IPS DF 19.7 (cell line): ENCODE results near the gene IL22RA1.
A peak's percentile ranks its signal among the peaks of the same experiment; 100 is the strongest.

ENCODE experiments used
- DNase-seq: peaks from one replicate; pipeline ENCODE4 v3.0.0-alpha.2; 2013; ENCODE audit warnings: low read depth, low spot score

Gene IL22RA1

DNA sequence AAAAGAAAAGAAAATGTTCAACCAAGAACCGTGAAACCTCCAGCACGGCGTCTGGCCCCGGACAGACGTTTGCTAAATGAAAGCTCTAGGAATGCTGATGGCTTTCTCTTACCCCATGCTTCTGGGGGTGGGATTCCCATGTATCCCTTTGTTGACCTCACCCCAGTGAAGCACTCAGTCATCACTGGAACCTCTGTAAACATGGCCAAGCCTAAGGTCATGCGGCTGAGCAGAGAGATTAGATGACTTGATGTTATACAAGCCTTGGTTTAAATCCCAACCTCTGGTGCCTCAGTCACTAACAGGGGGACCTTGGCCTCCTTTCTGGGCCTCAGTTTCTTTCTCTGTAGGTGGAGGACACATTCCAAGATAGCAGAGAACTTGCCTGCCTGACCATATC is 28.2 kb downstream of the IL22RA1 start:
- DNase-seq: no peak

DNA sequence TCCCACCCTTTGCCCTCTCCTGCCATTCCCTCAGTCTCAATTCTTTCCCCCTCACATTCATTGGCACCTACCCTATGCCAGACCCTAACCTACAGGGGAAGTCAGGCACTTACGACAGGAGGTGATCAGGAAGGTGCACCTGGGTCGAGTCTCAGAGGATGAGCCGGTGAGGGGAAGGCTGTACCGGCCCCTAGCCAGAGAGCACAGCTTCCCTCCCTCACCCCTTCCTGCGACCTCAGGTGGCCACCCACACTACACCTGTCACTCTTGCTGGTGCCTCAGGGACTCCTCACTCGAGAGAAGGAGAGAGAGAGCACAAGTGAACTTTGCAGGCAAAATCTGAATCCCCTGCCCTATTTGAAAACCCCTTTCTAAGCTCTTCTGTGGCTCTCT is 29.3 kb downstream of the IL22RA1 start:
- no peak for DNase-seq

DNA sequence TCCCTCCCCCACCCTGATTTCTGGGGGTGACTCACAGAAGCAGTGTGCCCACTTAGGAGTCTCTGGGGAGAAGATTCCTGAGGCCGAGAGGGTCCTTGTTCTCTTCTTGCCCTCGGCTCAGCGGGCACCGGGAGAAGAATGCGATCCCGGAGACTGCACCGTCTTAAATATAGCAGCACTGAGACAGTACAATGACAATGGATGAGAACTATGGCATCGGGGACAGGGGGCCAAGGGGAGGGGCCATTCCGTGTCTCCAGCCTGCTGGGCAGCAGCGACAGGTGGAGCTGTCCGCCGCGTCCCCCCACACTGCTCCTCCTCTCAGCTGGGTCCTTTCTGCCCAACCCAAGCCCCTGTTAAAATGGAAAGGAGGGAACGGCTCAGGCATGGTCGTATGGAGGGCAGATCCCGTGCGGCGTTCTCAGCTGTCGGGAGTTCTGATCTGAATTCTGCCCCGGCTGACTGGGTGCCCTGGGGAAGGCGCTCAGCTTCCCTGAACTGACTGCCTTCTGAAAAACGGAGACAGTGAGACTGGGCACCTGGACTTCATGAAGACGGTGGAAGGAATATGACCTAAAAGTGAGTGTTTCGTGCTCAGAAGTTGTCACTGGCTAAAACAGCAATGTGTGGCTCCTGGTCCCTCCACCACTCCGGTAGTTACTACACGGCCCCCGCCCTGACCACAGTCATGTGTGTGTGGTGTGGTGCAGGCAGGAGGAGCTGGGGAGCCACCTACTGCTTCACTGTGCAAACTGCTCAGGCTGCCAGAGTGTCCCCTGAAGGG is 30.8 kb downstream of the IL22RA1 start, which contains the start of gene MYOM3:
TSS of gene MYOM3 (minus strand) at position 140 of the 784 bp plus-strand sequence. CDS start 3,499 bp downstream, outside the sequence.
- peak; percentile 9 for DNase-seq

DNA sequence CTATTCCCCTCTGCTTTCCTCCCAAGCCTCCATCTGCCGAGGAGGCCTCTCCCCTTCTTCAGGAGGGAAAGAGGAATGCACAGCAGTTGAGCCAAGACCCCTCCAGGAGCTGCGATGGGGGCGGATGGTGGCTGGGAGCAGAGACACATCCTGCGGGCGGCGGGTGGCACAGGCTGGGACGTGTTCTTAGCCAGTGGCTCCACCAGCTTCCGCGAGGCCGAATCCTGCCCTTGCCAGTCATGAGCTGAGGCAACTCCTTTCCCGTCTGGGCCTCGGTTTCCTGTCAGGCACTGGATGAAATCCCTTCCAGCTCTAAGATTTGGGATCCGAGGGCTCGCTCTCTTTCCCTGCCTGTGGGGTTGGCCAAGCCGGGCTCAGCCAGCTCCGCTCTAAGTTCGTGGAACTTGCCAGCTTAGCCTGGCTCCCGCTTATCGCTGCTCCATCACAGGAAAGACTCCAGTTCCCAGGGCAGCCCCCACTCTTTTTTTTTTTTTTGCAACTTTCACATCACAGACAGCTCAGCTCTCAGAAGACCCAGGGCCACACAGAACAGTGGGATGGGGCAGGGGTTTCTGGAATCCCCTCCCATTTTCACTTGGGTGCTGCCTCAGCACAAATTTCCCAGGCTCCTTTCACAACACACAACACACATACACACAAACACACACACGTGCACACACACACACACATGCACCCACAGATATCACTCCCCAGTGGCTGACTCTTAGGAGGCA is 31.5 kb downstream of the IL22RA1 start:
- DNase-seq: no peak

DNA sequence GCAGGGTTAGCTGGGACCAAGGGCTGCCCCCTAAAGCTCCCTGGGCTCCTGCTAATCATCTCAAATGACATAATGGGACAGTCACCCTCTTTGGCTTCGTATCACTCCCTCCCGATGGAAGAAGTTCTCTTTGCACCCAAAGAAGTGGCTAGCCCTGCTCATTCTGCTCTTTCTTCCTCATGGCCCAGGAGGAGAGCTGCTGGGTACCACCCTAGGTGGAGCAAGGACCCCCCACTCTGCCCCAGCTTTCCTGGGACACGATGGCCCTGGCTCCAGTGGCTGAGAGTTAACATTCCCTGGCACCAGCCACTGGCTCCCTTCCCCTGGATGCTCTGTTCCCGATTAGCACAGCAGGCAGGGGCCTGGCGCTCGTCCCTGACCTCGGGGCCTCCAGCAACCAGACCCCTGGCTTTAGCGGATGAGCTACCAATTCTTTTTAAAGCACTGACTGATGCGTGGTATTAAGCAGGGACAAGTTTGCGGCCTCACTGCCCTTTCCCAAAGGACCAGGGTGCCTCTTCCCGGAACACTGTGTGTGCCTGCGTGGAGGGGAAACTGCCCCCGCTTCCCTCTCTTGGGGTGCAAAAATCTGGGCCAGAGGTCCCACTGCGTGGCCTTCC is 32.2 kb downstream of the IL22RA1 start:
- DNase-seq: no peak

DNA sequence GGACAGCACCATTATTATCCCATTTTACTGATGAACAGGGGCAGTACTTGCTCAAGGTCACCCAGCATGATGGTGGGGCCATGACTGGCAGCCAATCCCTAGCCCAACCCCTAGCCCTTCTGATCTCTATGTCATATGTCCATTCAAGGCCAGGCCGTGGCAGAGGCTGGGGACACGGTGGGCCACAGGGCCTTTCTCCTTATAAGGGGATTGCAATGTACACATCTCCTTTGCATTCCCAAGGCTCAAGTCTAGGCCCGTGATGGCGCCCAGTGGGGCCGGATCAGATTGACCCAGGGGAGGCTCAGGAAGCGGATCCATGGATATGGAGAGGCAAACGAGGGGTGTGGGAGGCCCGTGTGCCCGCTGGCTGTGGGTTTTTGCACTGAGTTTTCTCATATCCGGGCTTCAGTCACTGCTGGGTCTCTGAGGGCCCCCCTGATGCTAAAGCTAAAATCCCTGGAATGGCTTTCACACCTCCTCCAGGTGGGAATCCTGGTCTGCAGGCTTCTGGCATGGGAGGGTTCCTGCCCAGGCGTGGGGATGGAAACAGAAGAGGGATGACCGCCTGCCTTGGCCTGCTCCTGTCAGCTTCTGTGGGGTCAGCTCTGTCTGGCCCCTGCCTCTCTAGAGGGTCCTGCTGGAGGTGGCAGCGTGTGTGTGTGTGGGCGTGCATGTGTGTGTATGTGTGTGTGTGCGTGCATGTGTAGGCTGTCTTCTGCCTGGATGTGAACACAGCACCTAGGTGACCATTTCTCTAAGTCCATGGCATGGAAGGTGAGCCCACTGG is 33.1 kb downstream of the IL22RA1 start:
- DNase-seq: no peak

DNA sequence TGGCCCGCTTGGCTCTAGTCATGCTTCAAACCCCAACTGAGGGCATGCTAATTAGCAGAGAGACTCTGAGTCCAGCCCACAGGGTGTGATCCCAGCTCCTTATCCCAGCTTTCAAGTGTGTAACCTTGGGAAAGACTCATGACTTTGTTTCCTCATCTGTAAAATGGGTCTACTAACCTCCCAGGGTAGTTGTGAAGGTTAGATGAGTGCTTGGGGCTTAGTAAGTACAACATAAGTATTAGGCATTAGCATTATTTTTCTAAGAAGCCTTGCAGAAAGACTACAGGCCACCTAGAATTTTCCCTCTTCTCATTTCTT is 33.8 kb downstream of the IL22RA1 start:
- DNase-seq: no peak

DNA sequence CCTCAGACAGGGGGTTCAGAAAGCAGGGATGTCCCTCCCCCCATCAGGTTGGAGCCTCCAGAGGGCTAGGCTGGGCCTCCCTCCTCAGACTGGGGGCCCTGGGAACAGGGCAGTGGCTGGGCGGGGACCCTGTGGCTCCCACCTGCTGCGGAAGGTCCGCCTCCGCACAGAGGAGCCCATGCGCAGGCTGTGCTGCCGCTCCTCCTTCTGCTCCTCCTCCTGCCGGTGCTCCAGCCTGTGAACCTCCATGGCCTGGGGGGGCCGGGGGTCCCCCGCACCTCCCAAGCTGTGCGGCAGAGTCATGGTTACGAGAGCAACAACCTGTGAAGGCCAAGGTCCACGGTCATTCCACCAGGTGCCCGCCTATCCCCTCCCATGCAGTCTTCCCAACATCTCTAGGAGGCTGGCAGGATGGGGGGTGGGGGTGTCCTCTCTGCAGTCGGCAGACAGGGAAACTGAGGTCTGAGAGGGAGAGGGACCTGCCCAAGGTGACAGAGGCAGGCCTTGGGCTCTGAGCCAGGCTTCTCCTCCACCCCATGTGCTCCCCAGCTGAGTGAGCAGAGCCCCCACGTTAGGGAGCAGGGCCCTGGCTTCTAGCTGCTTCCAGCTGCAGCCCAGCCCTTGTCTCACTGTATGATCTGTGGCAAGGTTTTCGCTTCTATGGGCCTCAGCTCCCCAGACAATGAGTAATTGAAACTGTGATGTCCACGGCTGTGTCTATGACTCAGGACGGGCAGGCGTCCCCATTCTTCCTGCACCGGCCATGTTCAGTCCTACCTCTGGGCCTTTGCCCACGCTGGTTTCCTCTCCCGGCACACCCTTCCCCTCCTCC is 34.4 kb downstream of the IL22RA1 start:
- DNase-seq: no peak

DNA sequence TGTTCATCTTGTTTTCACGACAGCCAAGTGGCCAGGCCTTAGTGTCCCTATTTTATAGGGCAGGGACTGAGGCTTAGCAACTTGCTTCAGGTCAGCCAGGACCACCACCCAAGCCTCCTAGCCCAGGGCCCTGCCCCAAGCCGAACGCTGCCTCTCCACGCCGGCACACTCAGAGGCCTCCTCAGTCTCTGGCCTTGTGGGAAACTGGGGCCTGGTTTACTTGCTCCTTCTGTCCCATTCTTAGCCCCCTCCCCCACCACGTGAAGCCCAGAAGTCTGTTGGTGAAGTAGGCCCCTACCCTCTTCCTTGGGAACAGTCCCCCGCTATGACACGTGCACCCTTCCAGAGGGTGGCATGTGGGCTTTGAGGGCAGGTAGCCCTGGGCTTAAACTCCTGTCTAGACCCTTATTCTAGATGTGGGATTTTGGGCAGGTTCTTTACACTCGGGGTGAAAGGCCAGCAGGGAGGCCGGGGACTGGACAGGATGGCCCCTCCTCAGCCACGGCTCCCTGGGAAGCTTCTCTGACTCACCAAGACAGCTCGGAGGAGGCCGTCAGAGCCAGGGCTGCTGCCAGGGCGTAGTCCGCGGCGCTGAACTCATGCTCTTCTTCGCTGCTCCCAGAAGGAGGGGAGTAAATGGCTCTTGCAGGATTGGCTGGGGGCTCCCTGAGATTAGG is 35.3 kb downstream of the IL22RA1 start:
- DNase-seq: no peak

DNA sequence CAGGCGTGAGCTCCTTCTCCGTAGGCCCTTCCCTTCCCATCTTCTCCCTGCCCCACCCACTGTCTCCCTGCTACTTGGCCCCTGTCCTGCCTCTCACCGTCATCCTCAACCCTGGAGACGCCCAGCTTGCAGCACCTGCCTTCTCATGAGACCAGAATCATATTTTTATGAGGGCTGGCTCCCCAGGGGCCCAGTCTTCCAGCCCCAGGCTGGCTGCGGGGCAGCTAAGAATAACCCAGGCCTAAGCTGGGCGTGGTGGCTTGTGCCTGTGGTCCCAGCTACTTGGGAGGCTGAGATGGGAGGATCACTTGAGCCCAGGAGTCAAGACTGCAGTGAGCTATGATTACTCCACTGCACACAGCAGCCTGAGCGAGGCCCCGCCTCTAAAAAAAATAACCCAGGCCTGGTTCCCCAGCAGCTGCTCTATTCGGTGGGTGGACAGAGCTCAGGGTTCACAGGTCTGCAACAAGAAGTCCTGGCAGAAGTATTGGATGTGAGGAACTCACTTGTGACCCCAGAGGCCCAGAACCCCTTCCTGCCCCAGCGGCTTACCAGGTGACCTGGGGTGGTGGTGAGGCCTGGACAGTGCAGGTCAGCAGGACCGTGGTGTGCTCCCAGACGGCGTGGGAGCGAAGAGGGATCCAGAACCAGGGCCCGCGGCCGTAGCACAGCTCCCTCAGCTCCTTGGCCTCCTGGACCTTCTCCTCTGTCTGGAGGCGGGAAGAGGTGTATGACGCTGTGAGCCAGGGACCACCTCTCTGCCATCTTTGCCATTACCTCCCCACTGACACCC is 37.4 kb downstream of the IL22RA1 start:
- no peak for DNase-seq

DNA sequence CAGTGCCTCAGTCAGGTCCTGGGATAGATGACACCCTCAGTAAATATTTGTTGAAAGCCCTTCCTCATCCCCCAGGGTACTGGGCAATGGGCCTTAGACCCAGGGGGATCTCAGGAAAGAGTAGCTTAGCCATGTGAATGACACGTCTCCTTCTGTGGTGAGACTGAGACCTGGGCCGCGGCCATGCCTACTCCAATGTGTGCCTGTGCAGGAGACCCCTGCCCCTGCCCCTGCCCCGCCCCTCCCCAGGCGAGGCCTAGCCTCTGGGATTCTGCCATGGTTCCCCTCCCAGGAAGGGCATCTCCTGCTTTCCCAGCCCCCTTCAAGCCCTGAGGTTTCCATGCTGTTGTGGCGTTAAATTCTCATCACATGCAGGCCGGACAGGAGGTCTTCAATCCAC is 38.1 kb downstream of the IL22RA1 start:
- DNase-seq: no peak

DNA sequence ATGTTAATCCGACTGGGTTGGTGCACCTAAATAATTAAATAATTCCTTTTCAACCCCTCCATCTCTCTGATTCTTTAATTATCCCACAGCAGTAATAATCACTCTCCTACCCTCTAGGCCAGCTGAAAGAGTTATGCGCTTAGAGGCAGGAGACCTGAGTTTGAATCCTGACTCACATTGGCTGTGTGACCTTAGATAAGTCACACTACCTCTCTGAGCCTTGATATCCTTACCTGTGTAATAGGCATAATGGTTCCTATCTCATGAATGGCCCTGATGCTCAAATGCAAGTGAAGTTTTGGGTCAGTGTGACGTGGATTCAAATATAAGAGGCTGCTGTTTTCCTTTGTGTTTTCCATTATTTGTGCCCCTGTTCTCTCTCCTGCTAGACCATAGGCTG is 39.1 kb downstream of the IL22RA1 start:
- DNase-seq: no peak

DNA sequence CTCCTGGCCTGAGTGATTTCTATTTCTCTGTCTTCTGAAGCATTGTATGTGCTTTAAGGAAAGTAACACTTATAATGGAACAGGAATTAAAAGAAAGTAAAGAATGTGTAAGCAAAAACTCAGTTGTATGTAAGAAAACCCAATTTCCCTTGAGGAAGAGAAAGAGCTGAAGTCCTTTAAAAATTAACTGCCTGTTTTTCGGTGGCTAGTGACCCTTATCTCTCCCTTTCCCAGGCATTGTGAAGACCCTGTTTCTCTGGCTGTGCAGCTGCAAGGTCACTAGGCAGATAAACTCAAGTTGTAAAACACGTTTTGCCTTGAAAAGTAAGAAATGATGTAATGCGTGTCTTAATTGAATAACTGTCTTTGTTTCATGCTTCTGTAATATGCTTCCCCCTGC is 39.5 kb downstream of the IL22RA1 start:
- DNase-seq: no peak

DNA sequence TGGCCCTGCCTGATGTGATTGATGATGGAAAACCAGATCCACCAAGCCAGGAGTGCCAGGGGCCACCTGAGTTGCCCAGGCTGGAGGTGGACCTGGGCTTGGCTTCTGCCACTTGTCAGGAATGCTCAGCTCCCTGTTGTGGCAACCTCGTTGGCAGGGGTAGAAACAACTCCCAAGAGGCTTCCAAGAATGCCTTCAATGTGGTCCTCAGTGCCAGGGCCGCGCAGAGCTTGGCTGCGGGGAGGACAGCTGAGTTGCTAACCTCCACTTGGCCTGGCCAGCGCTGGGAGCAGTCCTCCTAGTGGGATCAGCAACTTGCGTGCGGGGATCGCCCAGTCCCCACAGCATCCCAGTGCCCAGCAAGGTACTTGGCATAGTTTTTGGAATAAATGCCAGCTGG is 40.0 kb downstream of the IL22RA1 start:
- no peak for DNase-seq

DNA sequence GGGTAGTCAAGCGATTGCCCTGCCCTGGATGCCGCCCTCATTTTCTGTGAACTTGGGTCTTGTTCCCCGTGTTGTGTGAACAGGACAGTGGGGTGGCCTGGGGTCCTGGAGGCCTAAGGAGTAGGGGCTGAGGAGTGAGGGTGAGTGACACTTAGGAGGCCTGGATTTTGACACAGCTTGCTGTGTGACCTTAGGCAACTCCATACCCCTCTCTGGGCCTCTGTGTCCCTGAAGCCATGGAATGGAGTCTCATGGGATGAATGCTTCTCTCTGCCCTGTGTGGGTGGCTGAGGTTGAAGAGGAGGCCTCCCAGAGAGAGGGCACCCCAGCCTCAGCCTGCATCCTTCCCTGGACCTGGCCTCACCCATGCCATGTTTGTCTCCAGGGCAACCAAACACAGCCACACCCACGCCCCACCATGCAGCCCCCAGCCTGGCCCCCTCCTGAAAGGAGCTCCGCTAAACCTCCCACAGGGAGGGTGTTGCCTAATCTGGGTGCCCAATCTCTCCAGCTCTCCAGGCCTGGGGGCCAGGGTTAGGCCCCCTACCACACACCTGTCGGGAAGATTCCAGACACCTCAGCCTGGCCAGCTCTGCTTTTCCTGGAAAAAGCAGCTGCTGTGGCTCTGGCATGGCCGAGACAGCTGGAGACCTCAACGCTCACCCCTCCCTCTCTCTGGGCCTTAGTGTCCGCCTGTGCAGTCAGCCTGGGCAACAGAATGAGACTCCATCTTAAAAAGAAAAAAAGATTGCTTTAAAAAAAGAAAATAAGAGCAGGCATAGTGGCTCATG is 40.9 kb downstream of the IL22RA1 start:
- DNase-seq: no peak

DNA sequence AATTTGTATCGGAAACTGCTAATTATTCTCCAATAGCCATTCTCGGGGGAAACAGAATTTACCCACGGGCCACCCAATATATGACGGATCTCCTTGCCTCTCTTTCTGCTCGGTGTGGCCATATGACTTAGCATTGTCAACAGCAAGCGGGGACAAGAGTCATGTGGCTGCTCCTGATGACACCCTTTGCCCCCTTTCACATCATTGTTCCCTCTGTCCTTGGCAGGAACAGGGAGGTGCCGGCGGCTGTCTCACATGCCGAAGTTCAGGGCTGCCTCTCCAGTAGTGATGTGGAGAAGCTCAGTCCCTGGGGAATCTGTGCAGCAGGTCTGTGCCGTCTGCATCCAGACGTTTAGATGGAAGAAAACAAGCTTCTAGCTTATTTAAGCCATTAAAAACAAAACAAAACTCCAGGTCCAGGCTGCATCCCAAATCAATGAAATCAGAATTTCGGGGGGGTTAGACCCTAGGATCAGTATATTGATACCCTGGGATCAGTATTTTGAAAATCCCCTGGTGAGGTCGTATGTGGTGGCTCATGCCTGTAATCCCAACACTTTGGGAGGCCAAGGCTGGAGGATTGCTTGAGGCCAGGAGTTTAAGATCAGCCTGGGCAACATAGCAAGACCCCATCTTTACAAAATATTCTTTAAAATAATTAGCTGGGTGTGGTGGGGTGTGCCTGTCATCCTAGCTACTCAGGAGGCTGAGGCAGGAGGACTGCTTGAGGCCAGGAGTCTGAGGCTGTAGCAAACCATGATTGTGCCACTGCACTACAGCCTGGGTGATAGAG is 41.8 kb downstream of the IL22RA1 start:
- DNase-seq: no peak

DNA sequence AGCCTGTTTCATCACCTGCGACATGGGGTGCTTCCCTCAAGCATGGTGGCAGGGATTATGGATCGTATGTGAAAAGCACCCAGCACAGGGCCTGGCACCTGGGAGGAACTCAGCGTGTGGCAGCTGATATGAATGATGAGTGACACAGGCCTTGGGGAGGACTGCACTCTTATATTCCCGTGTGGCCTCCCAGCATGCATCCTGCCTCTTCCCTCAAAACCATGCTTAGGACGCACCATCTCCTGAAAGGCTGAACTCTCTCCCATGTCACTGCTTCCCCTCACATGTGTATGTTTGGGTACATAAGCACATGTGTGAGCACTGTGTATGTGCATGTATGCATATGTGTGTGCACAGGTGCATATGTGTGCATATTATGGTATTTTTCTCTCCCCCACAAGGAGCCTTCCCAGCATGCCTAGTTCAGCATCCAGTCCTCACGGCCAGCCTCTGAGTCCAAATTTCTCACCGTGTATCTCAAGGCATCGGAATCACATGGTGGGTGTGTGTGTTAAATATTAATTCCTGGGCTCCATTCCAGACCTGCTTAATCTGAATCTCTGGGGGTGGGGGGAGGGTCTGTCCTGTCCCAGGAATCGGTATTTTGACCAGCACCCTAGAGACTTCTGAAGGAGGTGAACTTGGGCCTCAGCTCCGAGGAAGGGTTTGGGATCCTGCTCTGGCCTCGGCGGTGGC is 43.8 kb downstream of the IL22RA1 start:
- DNase-seq: no peak

DNA sequence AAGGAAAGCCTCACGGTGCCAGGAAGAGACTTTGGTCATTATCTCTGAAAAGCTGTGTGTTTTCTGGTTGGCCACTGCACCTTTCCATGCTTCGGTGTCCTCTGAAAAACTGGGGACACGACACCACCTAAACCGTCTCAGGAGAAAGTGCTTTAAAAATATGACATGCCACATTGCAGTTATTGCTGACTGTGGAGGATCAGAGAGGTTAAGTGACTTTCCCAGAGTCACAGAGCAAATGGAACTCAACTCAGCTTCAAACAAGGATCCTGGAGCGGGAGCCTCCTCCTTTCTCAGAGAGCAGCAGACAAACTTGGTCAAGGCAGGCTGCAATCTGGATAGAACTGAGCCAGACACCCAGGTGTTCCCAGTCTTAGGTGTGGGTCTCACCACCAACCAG is 44.8 kb downstream of the IL22RA1 start:
- DNase-seq: no peak
